ENCODE data around the gene IL22RA1. TPM values are rescaled to one million over a fixed set of nuclear protein-coding genes. Genes with fewer than 3 reads are reported as not detected.

IL22RA1 gene
- total RNA-seq, 1 donor from 2014 or later: not detected

- Histone ChIP-seq H2AFZ (replicated peaks) (peak overlapping the region; percentile 94), H3K4me3 (peak overlapping the region; percentile 33), H3K27me3 (no peaks in the 10 kb centered on the region), H3F3A (ENCODE audit: low read depth) (no peaks in the 10 kb centered on the region), H3K4me2 (peak overlapping the region; percentile 71), H4K20me1 (ENCODE audit: low read depth) (no peaks in the 10 kb centered on the region), H3K9me3 (ENCODE audit: low read depth) (no peaks in the 10 kb centered on the region), H3K27ac (no peak overlapping the region), H3K36me3 (no peaks in the 10 kb centered on the region), H3K9ac (no peak overlapping the region), H3K4me1 (peaks cover 3% of the 10 kb centered on the region), H3K79me2 (ENCODE audit: low read depth) (no peaks in the 10 kb centered on the region)
- peaks cover 7% of the 10 kb centered on the region for H3K27me3 Mint-ChIP-seq (ENCODE audit: insufficient read depth, low read depth)
- TF ChIP-seq EZH2phosphoT487 (IDR thresholded peaks at IDR 0.05) (no peak), CTCF (IDR thresholded peaks at IDR 0.05) (peak; percentile 90), EZH2 (IDR thresholded peaks at IDR 0.05) (no peak)
- peak overlapping the region; percentile 19 for H3K4me3 Mint-ChIP-seq
- peaks cover 5% of the 10 kb centered on the region for H3K4me1 Mint-ChIP-seq
- no peaks in the 10 kb centered on the region for H3K36me3 Mint-ChIP-seq
- no peaks in the 10 kb centered on the region for H3K9me3 Mint-ChIP-seq
- no peak overlapping the region for H3K27ac Mint-ChIP-seq
- DNase-seq (ENCODE audit: low spot score): peak; percentile 87
These were observed 72.0 kb downstream of the IL22RA1 start for GRCh38 chr1:24070821-24071393.

DNA sequence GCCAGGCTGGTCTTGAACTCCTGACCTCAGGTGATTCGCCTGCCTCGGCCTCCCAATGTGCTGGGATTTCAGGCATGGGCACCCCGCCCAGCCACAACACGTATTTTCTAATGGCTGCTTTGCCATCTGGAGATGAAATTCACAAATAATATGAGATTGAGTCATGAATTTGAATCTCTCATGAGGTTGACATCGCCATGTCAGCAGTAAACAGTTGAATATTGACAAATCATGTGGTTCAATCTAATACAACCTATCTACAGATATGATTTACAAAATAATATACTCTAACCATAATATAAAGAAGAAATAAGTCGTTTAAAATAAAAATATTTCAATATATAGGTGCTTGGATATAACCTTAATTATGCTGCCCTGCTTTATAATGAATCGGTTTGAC, 73.1 kb downstream of the IL22RA1 start:
- Histone ChIP-seq H3K4me2 (no peak overlapping the region), H2AFZ (replicated peaks) (no peak overlapping the region)

More for the DNA sequence above, 73.1 kb downstream of the IL22RA1 start:
- no peaks in the 10 kb centered on the region for H3K79me2 ChIP-seq (ENCODE audit: low read depth)
- H3K9me3 ChIP-seq (ENCODE audit: low read depth): no peaks in the 10 kb centered on the region
- peaks cover 5% of the 10 kb centered on the region for H3K4me1 Mint-ChIP-seq
- H3K27ac Mint-ChIP-seq: no peak overlapping the region
- no peak for DNase-seq (ENCODE audit: low spot score)
- no peak overlapping the region for H3K9ac ChIP-seq
- TF ChIP-seq EZH2 (IDR thresholded peaks at IDR 0.05): no peak
- no peak for TF ChIP-seq EZH2phosphoT487 (IDR thresholded peaks at IDR 0.05)
- TF ChIP-seq CTCF (IDR thresholded peaks at IDR 0.05): no peak
- no peak overlapping the region for H3K4me3 ChIP-seq
- H3K36me3 ChIP-seq: no peaks in the 10 kb centered on the region
- no peaks in the 10 kb centered on the region for H3K9me3 Mint-ChIP-seq
- H3K27ac ChIP-seq: no peak overlapping the region
- no peaks in the 10 kb centered on the region for H3K27me3 ChIP-seq
- peaks cover 5% of the 10 kb centered on the region for H3K27me3 Mint-ChIP-seq (ENCODE audit: insufficient read depth, low read depth)
- no peak overlapping the region for H3K4me3 Mint-ChIP-seq
- no peaks in the 10 kb centered on the region for H3F3A ChIP-seq (ENCODE audit: low read depth)
- no peaks in the 10 kb centered on the region for H4K20me1 ChIP-seq (ENCODE audit: low read depth)
- H3K36me3 Mint-ChIP-seq: no peaks in the 10 kb centered on the region
- H3K4me1 ChIP-seq: peaks cover 3% of the 10 kb centered on the region

Other genes starting within 250 kb of the IL22RA1 start
- not detected in 2 replicates for gene CNR2, start 229.8 kb downstream of the IL22RA1 start, total RNA-seq (ENCODE audit: low replicate concordance)
- gene PNRC2, start 183.3 kb downstream of the IL22RA1 start, total RNA-seq (ENCODE audit: low replicate concordance): 258 and 365 TPM in 2 replicates
- gene SRSF10, start 162.8 kb downstream of the IL22RA1 start, total RNA-seq (ENCODE audit: low replicate concordance): 161 and 219 TPM in 2 replicates
- 0.06 TPM in 1 of 2 replicates, not detected in the other for gene MYOM3, start 31.0 kb downstream of the IL22RA1 start, total RNA-seq (ENCODE audit: low replicate concordance)
- 3.0 and 3.3 TPM in 2 replicates for gene IFNLR1, start 44.1 kb upstream of the IL22RA1 start, total RNA-seq (ENCODE audit: low replicate concordance)
- 1.1 and 1.5 TPM in 2 replicates for gene GRHL3, start 176.2 kb upstream of the IL22RA1 start, total RNA-seq (ENCODE audit: low replicate concordance)